PC-9 (cell line): ENCODE measurements around the gene PLA2G15. TPM values are rescaled to one million over a fixed set of nuclear protein-coding genes. Genes with fewer than 3 reads are reported as not detected.

ENCODE experiments used
- BruUV-seq: library from RNA; stranded (reverse); fragments of 400-500 nt; replicated peaks from 2 replicates; lab custom pipeline; 2021; lab: Mats Ljungman, UMichigan
- CTCF ChIA-PET: fragments of 300-600 bp; sonication (Branson Sonifier 250); formaldehyde crosslinking; loops from one replicate; lab custom pipeline; 2022; ENCODE audit warnings: antibody characterized with exemption; lab: Charles Lee
- POLR2A ChIA-PET: fragments of 300-600 bp; sonication (Branson Sonifier 250); formaldehyde crosslinking; loops from one replicate; lab custom pipeline; 2022; ENCODE audit warnings: antibody characterized with exemption; ENCODE audit not compliant: unreplicated experiment; lab: Charles Lee
- DNase-seq, 2 experiments: peaks; one replicate each; pipeline versions ENCODE4 v3.0.0 to v3.0.0-alpha.2; 2015 to 2022; ENCODE audit warnings: mixed read lengths in 1 of 2
- H2AFZ ChIP-seq: fragments of 200-600 bp; sonication (generic); 2 replicates; pipeline ENCODE4 v1.8.1; 2017; ENCODE audit warnings: antibody characterized with exemption
- H3F3A ChIP-seq: fragments of 200-600 bp; sonication (generic); 2 replicates; pipeline ENCODE4 v1.8.1; 2017; ENCODE audit warnings: antibody characterized with exemption, mild to moderate bottlenecking, low read depth; ENCODE audit not compliant: insufficient read depth
- H3K27ac ChIP-seq: fragments of 200-600 bp; sonication (generic); 2 replicates; pipeline ENCODE4 v1.6.1; 2016; ENCODE audit warnings: mixed run types
- H3K27me3 ChIP-seq: fragments of 200-600 bp; sonication (generic); 2 replicates; pipeline ENCODE4 v1.6.1; 2016; ENCODE audit warnings: low read depth, mixed run types; ENCODE audit not compliant: insufficient read depth
- H3K36me3 ChIP-seq: fragments of 200-600 bp; sonication (generic); 2 replicates; pipeline ENCODE4 v1.6.1; 2016; ENCODE audit warnings: low read depth, mixed run types
- H3K4me1 ChIP-seq: fragments of 200-600 bp; sonication (generic); replicated peaks from 2 replicates; pipeline ENCODE4 v1.6.1; 2016; ENCODE audit warnings: mixed run types; ENCODE audit not compliant: insufficient read depth
- H3K4me2 ChIP-seq: fragments of 200-600 bp; sonication (generic); 2 replicates; pipeline ENCODE4 v1.6.1; 2017; ENCODE audit warnings: mixed run types
- H3K4me3 ChIP-seq: fragments of 200-600 bp; sonication (generic); 2 replicates; pipeline ENCODE4 v1.6.1; 2016; ENCODE audit warnings: mixed run types
- H3K79me2 ChIP-seq: fragments of 200-600 bp; sonication (generic); 2 replicates; pipeline ENCODE4 v1.6.1; 2017; ENCODE audit warnings: low read depth, mixed run types
- H3K9me2 ChIP-seq: fragments of 200-600 bp; sonication (generic); 2 replicates; pipeline ENCODE4 v1.8.1; 2017; ENCODE audit warnings: mild to moderate bottlenecking; ENCODE audit not compliant: insufficient read depth
- H3K9me3 ChIP-seq: fragments of 200-600 bp; sonication (generic); 2 replicates; pipeline ENCODE4 v1.8.1; 2016; ENCODE audit warnings: low read depth; ENCODE audit not compliant: insufficient read depth
- H4K20me1 ChIP-seq: fragments of 200-600 bp; sonication (generic); 2 replicates; pipeline ENCODE4 v1.8.1; 2017; ENCODE audit not compliant: insufficient read depth
- CTCF ChIP-seq: fragments of 200-600 bp; sonication (generic); conservative IDR thresholded peaks from 2 replicates; pipeline ENCODE4 v1.6.1; 2017; ENCODE audit warnings: mixed run types, antibody characterized with exemption, mild to moderate bottlenecking, moderate library complexity
- EZH2 ChIP-seq: fragments of 200-600 bp; sonication (generic); IDR thresholded peaks from 2 replicates; pipeline ENCODE4 v1.8.0; 2017; ENCODE audit warnings: antibody characterized with exemption, low read depth
- intact Hi-C: fragments of 100-400 bp; cut with micrococcal nuclease; formaldehyde crosslinking; loops from one replicate; pipeline ENCODE4 v1.10.0; 2022; ENCODE audit not compliant: unreplicated experiment
- total RNA-seq: library from RNA; stranded (reverse); gene quantifications from 2 replicates; pipeline ENCODE4 v1.2.3, GENCODE V29; 2021

Gene PLA2G15
- total RNA-seq, 1 experiment from 2014 or later = 14.0 TPM

GRCh38 chr16:68219725-68220351, 25.3 kb upstream of the PLA2G15 start:
- no peaks in the 10 kb centered on the region for H3K4me1 ChIP-seq
- H3K27me3 ChIP-seq = no peaks in the 10 kb centered on the region
- H3F3A ChIP-seq = 0 out of 2 replicates have a peak, but pooled peaks cover 13% of the 10 kb centered on the region
- H3K4me2 ChIP-seq = no peak overlapping the region
- intact Hi-C loops = loop anchor here (10.0 kb wide), 1 partner anchor 725 kb away; no protein-coding TSS in a partner anchor
- H3K9me2 ChIP-seq = no peaks in the 10 kb centered on the region
- H2AFZ ChIP-seq = no peak overlapping the region
- H4K20me1 ChIP-seq = no peaks in the 10 kb centered on the region
- no peaks in the 10 kb centered on the region for H3K9me3 ChIP-seq
- DNase-seq = no peak
- no peaks in the 10 kb centered on the region for H3K36me3 ChIP-seq
- ChIA-PET CTCF (interaction anchor here (0.7 kb wide), 1 partner anchor 1261 kb away, joined by 3 read pairs; no protein-coding TSS in a partner anchor), POLR2A (no interaction called here)
- H3K4me3 ChIP-seq = no peak overlapping the region
- no peaks in the 10 kb centered on the region for H3K79me2 ChIP-seq
- no TSS peak for BruUV-seq
- no peak overlapping the region for H3K27ac ChIP-seq
- TF ChIP-seq CTCF = no peak
- TF ChIP-seq EZH2 = no peak

- no peak for DNase-seq
- BruUV-seq = no TSS peak
- Histone ChIP-seq H2AFZ (no peak overlapping the region), H4K20me1 (0 out of 2 replicates have a peak, but pooled peaks cover 7% of the 10 kb centered on the region), H3K9me3 (no peaks in the 10 kb centered on the region), H3K4me2 (no peak overlapping the region), H3F3A (peaks cover 34% of the 10 kb centered on the region), H3K27me3 (no peaks in the 10 kb centered on the region), H3K79me2 (no peaks in the 10 kb centered on the region), H3K36me3 (0 out of 2 replicates have a peak, but pooled peaks cover under 1% of the 10 kb centered on the region), H3K9me2 (no peaks in the 10 kb centered on the region), H3K4me1 (no peaks in the 10 kb centered on the region), H3K4me3 (no peak overlapping the region), H3K27ac (no peak overlapping the region)
- intact Hi-C loops = loop anchor here (10.0 kb wide), 1 partner anchor 728 kb away; no protein-coding TSS in a partner anchor
- CTCF ChIA-PET = no interaction called here
- POLR2A ChIA-PET = no interaction called here
- no peak for TF ChIP-seq CTCF
- no peak for TF ChIP-seq EZH2
Observed at GRCh38 chr16:68223072-68223471, 22.1 kb upstream of the PLA2G15 start.

- intact Hi-C loops = loop anchor here (10.0 kb wide), 1 partner anchor 731 kb away; no protein-coding TSS in a partner anchor
- CTCF ChIA-PET = no interaction called here
- no peak overlapping the region for H3K4me2 ChIP-seq
- H3K79me2 ChIP-seq = no peaks in the 10 kb centered on the region
- no peaks in the 10 kb centered on the region for H3K9me3 ChIP-seq
- H3K9me2 ChIP-seq = no peaks in the 10 kb centered on the region
- H3K4me3 ChIP-seq = no peak overlapping the region
- POLR2A ChIA-PET = interaction anchor here (0.6 kb wide), 1 partner anchor 1075 kb away, joined by 5 read pairs; no protein-coding TSS in a partner anchor
- no peak for TF ChIP-seq CTCF
- TF ChIP-seq EZH2 = no peak
- no peak for DNase-seq
- no peaks in the 10 kb centered on the region for H3K27me3 ChIP-seq
- no peak overlapping the region for H3K27ac ChIP-seq
- H3K36me3 ChIP-seq = peaks cover 12% of the 10 kb centered on the region; the same call in 1 of the 2 replicates
- peaks cover 43% of the 10 kb centered on the region for H3F3A ChIP-seq
- BruUV-seq = no TSS peak
- H2AFZ ChIP-seq = no peak overlapping the region
- H4K20me1 ChIP-seq = peaks cover 27% of the 10 kb centered on the region; the same call in 1 of the 2 replicates
- no peaks in the 10 kb centered on the region for H3K4me1 ChIP-seq
Observed at GRCh38 chr16:68226116-68226515, 19.1 kb upstream of the PLA2G15 start.
